ENCODE measurements around the gene GAPVD1. TPM values are rescaled to one million over a fixed set of nuclear protein-coding genes. Genes with fewer than 3 reads are reported as not detected.

Gene GAPVD1
- total and polyA plus RNA-seq, 2 of the 13 experiments (the other 11 are each of a cell fraction or from before 2014, with no cell fraction given) = 11.1 to 33.2 TPM

GRCh38 chr9:125296843-125297372, 35.3 kb downstream of the GAPVD1 start (continued):
- TF ChIP-seq TFE3 (CRISPR knock-in tag; IDR thresholded peaks at IDR 0.05) (peak; percentile 30; the same call in 1 of the 2 replicates), GLMP (CRISPR knock-in tag; IDR thresholded peaks at IDR 0.05; ENCODE audit: borderline replicate concordance) (no peak), PRDM10 (CRISPR knock-in tag; IDR thresholded peaks at IDR 0.05; ENCODE audit: low read depth) (no peak), ZHX1 (CRISPR knock-in tag; IDR thresholded peaks at IDR 0.05; ENCODE audit: low read depth) (no peak), ZNF234 (CRISPR knock-in tag; conservative IDR thresholded peaks at IDR 0.05) (no peak), PBX2 (CRISPR knock-in tag; IDR thresholded peaks at IDR 0.05) (no peak), E2F2 (CRISPR knock-in tag; IDR thresholded peaks at IDR 0.05; ENCODE audit: borderline replicate concordance) (no peak), ZNF30 (CRISPR knock-in tag; IDR thresholded peaks at IDR 0.05) (no peak), ZNF501 (CRISPR knock-in tag; IDR thresholded peaks at IDR 0.05) (no peak), CBFB (CRISPR knock-in tag; IDR thresholded peaks at IDR 0.05) (peak; percentile 45; the same call in 1 of the 2 replicates), PPARG (CRISPR knock-in tag; conservative IDR thresholded peaks at IDR 0.05) (peak; percentile 86), ZNF564 (CRISPR knock-in tag; IDR thresholded peaks at IDR 0.05) (no peak), ZBTB43 (CRISPR knock-in tag; conservative IDR thresholded peaks at IDR 0.05) (peak; percentile 67; the same call in 1 of the 2 replicates)
